ENCODE data around the gene MFAP2. TPM values are rescaled to one million over a fixed set of nuclear protein-coding genes. Genes with fewer than 3 reads are reported as not detected.
A peak's percentile ranks its signal among the peaks of the same experiment; 100 is the strongest.

Gene MFAP2
- total RNA-seq, 2 donors from 2014 or later: 120 to 170 TPM

DNA sequence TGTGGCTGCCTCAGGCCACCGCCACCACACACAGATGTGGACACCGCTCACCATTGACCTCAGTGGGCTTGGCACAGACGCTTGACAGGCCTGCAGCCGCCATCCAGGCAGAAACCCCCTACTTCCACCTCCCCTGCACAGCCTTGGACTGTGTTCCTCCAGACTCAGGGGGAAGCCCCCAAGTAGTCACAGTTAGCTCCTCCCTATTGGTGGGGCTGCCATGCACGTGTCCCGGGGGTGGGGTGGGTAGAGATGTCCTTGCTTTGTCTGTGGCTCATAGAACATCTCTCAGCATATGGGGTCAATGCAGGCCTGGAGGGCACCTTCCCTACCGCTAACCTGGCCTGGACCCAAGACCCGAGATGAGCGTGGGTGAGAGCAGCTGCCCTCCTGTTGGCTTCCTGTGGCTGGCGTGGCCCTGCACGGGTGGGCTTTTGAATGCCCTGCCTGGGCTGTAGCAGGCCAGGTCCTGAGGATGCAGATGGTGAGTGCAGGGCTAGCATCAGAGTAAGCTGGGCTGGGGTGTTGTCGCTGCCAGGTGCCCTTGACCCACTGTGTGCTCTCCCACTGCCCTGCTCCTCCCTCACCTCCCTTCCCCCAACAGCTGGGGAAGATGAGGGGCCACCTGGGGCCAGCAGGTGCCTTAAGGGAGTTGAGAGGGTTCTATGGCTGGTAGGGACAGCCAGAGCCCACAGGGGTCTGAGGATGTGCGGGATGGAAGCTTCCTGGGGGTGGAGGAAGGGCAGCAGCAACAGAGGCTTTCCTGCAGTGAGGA lies 52.5 kb downstream of the MFAP2 start:
- Mint-ChIP-seq H3K4me3 (no peak overlapping the region), H3K36me3 (ENCODE audit: low read depth) (peaks cover 18% of the 10 kb centered on the region), H3K9me3 (no peaks in the 10 kb centered on the region), H3K27me3 (ENCODE audit: insufficient read depth) (no peaks in the 10 kb centered on the region), H3K4me1 (peaks cover 8% of the 10 kb centered on the region), H3K27ac (no peak overlapping the region)
- H3K36me3 ChIP-seq (ENCODE audit: control insufficient read depth, insufficient read depth, low read length): peaks cover 3% of the 10 kb centered on the region
- H3K4me3 ChIP-seq (ENCODE audit: low read length): no peak overlapping the region
- H3K27me3 ChIP-seq (ENCODE audit: control insufficient read depth, insufficient read depth, low read length, poor library complexity, severe bottlenecking): no peaks in the 10 kb centered on the region
- no peak overlapping the region for H3K9ac ChIP-seq (ENCODE audit: extremely low read depth, low read length, poor library complexity, severe bottlenecking)
- WGBS, 2 experiments (ENCODE audit: insufficient coverage in 1 of 2, insufficient read length in 1 of 2): 91 to 99% methylated on average over 9 to 13 of the region's 13 CpGs
- H3K4me1 ChIP-seq (ENCODE audit: control insufficient read depth, insufficient read depth, low read length): peaks cover 4% of the 10 kb centered on the region
- TF ChIP-seq, protein P1, sequence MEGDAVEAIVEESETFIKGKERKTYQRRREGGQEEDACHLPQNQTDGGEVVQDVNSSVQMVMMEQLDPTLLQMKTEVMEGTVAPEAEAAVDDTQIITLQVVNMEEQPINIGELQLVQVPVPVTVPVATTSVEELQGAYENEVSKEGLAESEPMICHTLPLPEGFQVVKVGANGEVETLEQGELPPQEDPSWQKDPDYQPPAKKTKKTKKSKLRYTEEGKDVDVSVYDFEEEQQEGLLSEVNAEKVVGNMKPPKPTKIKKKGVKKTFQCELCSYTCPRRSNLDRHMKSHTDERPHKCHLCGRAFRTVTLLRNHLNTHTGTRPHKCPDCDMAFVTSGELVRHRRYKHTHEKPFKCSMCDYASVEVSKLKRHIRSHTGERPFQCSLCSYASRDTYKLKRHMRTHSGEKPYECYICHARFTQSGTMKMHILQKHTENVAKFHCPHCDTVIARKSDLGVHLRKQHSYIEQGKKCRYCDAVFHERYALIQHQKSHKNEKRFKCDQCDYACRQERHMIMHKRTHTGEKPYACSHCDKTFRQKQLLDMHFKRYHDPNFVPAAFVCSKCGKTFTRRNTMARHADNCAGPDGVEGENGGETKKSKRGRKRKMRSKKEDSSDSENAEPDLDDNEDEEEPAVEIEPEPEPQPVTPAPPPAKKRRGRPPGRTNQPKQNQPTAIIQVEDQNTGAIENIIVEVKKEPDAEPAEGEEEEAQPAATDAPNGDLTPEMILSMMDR (conservative IDR thresholded peaks at IDR 0.05): no peak
- peak overlapping the region; percentile 86 for H3K27ac ChIP-seq (ENCODE audit: low read depth, low read length)
- H3K9me3 ChIP-seq (ENCODE audit: control insufficient read depth, low read length): no peaks in the 10 kb centered on the region
- no peak for DNase-seq

DNA sequence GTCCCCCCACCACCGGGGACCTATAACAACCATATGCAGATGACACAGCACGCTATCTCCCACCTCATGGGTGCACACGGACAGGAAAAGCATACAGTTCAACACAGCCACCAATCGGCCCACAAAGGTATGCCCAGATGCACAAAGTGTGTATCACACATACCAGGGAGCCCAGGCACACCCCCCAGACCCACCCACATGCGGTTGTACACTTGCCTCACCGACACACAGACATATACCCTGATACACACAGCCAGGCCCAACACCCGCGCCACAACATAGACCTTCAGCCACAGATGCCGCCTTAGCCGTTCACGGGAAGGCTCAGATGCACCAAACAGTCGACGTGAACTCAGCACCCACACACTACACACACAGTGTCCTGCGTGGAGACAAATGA lies 53.2 kb downstream of the MFAP2 start:
- DNase-seq: no peak
- no peak overlapping the region for H3K4me3 Mint-ChIP-seq
- peaks cover 3% of the 10 kb centered on the region for H3K36me3 ChIP-seq (ENCODE audit: control insufficient read depth, insufficient read depth, low read length)
- H3K4me1 Mint-ChIP-seq: peaks cover 8% of the 10 kb centered on the region
- H3K36me3 Mint-ChIP-seq (ENCODE audit: low read depth): peaks cover 12% of the 10 kb centered on the region
- no peak overlapping the region for H3K4me3 ChIP-seq (ENCODE audit: low read length)
- H3K9me3 Mint-ChIP-seq: no peaks in the 10 kb centered on the region
- 86 to 91% methylated on average over 10 to 14 of the region's 14 CpGs for WGBS, 2 experiments (ENCODE audit: insufficient coverage in 1 of 2, insufficient read length in 1 of 2)
- H3K4me1 ChIP-seq (ENCODE audit: control insufficient read depth, insufficient read depth, low read length): peaks cover 4% of the 10 kb centered on the region
- no peaks in the 10 kb centered on the region for H3K27me3 Mint-ChIP-seq (ENCODE audit: insufficient read depth)
- TF ChIP-seq, protein P1 (conservative IDR thresholded peaks at IDR 0.05): no peak
- H3K9ac ChIP-seq (ENCODE audit: extremely low read depth, low read length, poor library complexity, severe bottlenecking): no peak overlapping the region
- H3K9me3 ChIP-seq (ENCODE audit: control insufficient read depth, low read length): no peaks in the 10 kb centered on the region
- H3K27ac ChIP-seq (ENCODE audit: low read depth, low read length): peak overlapping the region; percentile 86
- no peaks in the 10 kb centered on the region for H3K27me3 ChIP-seq (ENCODE audit: control insufficient read depth, insufficient read depth, low read length, poor library complexity, severe bottlenecking)
- H3K27ac Mint-ChIP-seq: peak overlapping the region; percentile 53

DNA sequence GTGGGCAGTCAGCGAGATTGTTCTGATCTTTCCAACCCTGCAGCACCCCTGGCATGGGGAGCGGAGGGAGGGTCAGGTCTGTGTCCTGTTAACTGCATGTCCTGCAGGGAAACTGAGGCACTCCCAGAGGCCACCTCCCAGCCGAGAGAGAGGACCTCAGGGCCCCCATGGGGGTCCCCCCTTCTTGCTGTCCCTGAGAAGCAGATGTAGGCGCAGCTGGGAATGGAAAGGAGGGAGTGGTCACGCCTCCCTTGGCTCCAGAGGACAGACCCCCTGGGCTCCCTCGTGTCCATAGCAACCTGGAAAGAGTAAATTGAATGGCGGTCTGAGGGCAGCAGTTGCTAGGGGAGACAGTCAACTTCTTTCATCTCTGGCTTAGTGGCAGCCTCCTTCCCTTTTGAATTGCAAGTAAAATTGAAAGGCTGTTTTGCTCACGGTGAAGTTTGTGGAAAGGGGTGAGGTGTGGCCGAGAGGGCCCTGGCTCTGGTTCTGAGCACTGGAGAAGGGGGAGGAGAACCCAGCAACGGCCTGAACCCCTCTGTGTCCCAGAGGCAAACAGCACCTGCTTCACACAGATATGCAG lies 53.8 kb downstream of the MFAP2 start:
- 47 to 69% methylated on average over 8 to 10 of the region's 10 CpGs for WGBS, 2 experiments (ENCODE audit: insufficient coverage in 1 of 2, insufficient read length in 1 of 2)
- Mint-ChIP-seq H3K9me3 (no peaks in the 10 kb centered on the region), H3K27me3 (ENCODE audit: insufficient read depth) (no peaks in the 10 kb centered on the region), H3K27ac (peak overlapping the region; percentile 53), H3K4me3 (no peak overlapping the region), H3K36me3 (ENCODE audit: low read depth) (peaks cover 10% of the 10 kb centered on the region), H3K4me1 (peaks cover 11% of the 10 kb centered on the region)
- TF ChIP-seq, protein P1 (conservative IDR thresholded peaks at IDR 0.05): no peak
- Histone ChIP-seq H3K4me3 (ENCODE audit: low read length) (no peak overlapping the region), H3K27me3 (ENCODE audit: control insufficient read depth, insufficient read depth, low read length, poor library complexity, severe bottlenecking) (no peaks in the 10 kb centered on the region), H3K36me3 (ENCODE audit: control insufficient read depth, insufficient read depth, low read length) (peaks cover 3% of the 10 kb centered on the region), H3K9me3 (ENCODE audit: control insufficient read depth, low read length) (no peaks in the 10 kb centered on the region), H3K4me1 (ENCODE audit: control insufficient read depth, insufficient read depth, low read length) (peaks cover 4% of the 10 kb centered on the region), H3K9ac (ENCODE audit: extremely low read depth, low read length, poor library complexity, severe bottlenecking) (no peak overlapping the region), H3K27ac (ENCODE audit: low read depth, low read length) (peak overlapping the region; percentile 86)
- peak; percentile 73 for DNase-seq

All from endodermal cell (in vitro differentiated cells).